ENCODE measurements around the gene TCF20. TPM values are rescaled to one million over a fixed set of nuclear protein-coding genes. Genes with fewer than 3 reads are reported as not detected.

TCF20 gene
- total and polyA plus RNA-seq, 7 experiments from 2014 or later, result 3.3 to 97.2 (median 71.9) TPM

DNA sequence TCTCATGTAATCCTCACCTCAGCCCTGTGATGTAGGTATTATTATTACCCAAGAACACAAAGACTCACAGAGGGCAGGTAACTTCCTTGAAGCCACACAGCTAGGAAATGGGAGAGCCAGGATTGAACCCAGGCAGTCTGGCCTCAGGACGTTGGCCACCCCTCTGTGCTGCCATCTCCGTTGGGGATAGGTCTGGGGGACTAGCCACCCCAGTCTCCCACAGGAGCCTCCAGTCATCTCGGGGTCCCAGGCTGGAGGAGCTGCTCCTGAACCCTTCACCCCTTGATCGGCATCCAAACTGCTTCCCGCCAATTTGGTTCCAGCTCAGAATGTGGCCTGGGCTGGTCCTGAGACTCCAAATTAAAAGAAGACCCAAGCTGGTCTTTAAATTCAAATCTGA lies 10.4 kb upstream of the TCF20 start:
- intact Hi-C loops (cut with micrococcal nuclease), result no loop called here
- Histone ChIP-seq H3K4me3 (ENCODE audit: low read length) (no peak overlapping the region), H3K27ac (ENCODE audit: low read depth, low read length) (no peak overlapping the region), H3K27me3 (ENCODE audit: control insufficient read depth in 2 of 2, insufficient read depth in 2 of 2, low read length in 2 of 2) (no peaks in the 10 kb centered on the region), H3K4me1 (ENCODE audit: control insufficient read depth in 2 of 2, insufficient read depth in 2 of 2, low read length in 2 of 2) (peaks cover 19% of the 10 kb centered on the region in 2 donors), H3K36me3 (ENCODE audit: control insufficient read depth in 2 of 3, insufficient read depth in 3 of 3, low read length in 3 of 3) (no peaks in the 10 kb centered on the region), H3K9me3 (ENCODE audit: control insufficient read depth in 2 of 3, low read length in 3 of 3) (no peaks in the 10 kb centered on the region)
- POLR2A ChIA-PET, result interaction anchor here (0.6 to 1.9 kb wide), 3 partner anchors 9 to 1106 kb away, joined by 3 to 8 read pairs (median 3); no protein-coding TSS in a partner anchor
- CTCF ChIA-PET, result interaction anchor here (0.8 to 1.6 kb wide), 4 partner anchors 12 to 189 kb away, joined by 3 to 6 read pairs (median 4); no protein-coding TSS in a partner anchor
- H3K9me3 Mint-ChIP-seq, result no peaks in the 10 kb centered on the region
- H3K36me3 Mint-ChIP-seq, result peaks cover 0 to 3% (median 0%) of the 10 kb centered on the region in 5 donors
- H3K27me3 Mint-ChIP-seq, result peaks cover 0 to 26% (median 4%) of the 10 kb centered on the region in 5 donors
- ATAC-seq (no peak), DNase-seq (no peak)
- H3K27ac Mint-ChIP-seq, result peak overlapping the region in 1 of 9 donors; percentile 33
- no peak overlapping the region for H3K4me3 Mint-ChIP-seq
- peaks cover 22 to 36% (median 28%) of the 10 kb centered on the region in 7 donors for H3K4me1 Mint-ChIP-seq

- peaks cover 17 to 29% (median 24%) of the 10 kb centered on the region in 7 donors for H3K4me1 Mint-ChIP-seq
- H3K4me1 ChIP-seq (ENCODE audit: control insufficient read depth in 2 of 2, insufficient read depth in 2 of 2, low read length in 2 of 2), result peaks cover 14% of the 10 kb centered on the region in 2 donors
- H3K36me3 Mint-ChIP-seq, result peaks cover 0 to 3% (median 0%) of the 10 kb centered on the region in 5 donors
- no peaks in the 10 kb centered on the region for H3K27me3 ChIP-seq (ENCODE audit: control insufficient read depth in 2 of 2, insufficient read depth in 2 of 2, low read length in 2 of 2)
- intact Hi-C loops (cut with micrococcal nuclease), result no loop called here
- DNase-seq (no peak), ATAC-seq (no peak)
- no peak overlapping the region for H3K4me3 Mint-ChIP-seq
- H3K9me3 Mint-ChIP-seq, result no peaks in the 10 kb centered on the region
- CTCF ChIA-PET, result interaction anchor here (0.8 to 1.6 kb wide), 5 partner anchors 13 to 189 kb away, joined by 3 to 6 read pairs (median 4); no protein-coding TSS in a partner anchor
- no peaks in the 10 kb centered on the region for H3K9me3 ChIP-seq (ENCODE audit: control insufficient read depth in 2 of 3, low read length in 3 of 3)
- no peaks in the 10 kb centered on the region for H3K36me3 ChIP-seq (ENCODE audit: control insufficient read depth in 2 of 3, insufficient read depth in 3 of 3, low read length in 3 of 3)
- POLR2A ChIA-PET, result interaction anchor here (0.6 to 1.9 kb wide), 3 partner anchors 9 to 1105 kb away, joined by 3 to 8 read pairs (median 5); no protein-coding TSS in a partner anchor
- H3K27me3 Mint-ChIP-seq, result peaks cover 0 to 24% (median 4%) of the 10 kb centered on the region in 5 donors
- no peak overlapping the region for H3K27ac ChIP-seq (ENCODE audit: low read depth, low read length)
- H3K27ac Mint-ChIP-seq, result no peak overlapping the region
- H3K4me3 ChIP-seq (ENCODE audit: low read length), result no peak overlapping the region
These were observed 9.7 kb upstream of the TCF20 start for GRCh38 chr22:42280140-42280539.

DNA sequence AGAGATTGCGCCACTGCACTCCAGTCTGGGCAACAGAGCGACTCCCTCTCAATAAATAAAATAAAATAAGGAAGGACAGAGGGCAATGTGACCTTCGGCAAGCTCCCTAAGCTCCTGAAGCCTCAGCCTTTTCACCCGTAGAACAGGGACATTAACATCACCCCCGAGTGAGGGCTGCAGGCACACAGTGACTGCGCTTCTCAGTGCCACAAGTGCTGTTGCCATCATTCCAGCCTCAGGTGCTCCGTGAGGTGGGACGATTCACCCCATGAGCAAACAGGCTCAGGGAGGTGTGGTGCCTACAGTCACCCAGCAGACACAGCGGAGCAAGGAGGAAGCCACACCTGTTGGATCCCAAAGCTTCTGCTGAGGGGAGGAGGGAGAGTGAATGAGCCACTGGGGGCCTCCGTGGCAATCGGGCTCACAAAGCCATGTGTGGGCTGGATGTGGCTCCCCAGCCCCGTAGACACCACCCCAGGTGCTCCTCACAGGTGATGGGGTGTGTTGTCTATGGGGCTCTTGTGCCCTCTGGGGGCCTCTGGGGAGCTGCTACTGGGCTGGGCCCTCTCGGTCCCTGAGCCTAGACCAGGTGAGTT lies 9.1 kb upstream of the TCF20 start:
- H3K27ac Mint-ChIP-seq, result no peak overlapping the region
- no peak for DNase-seq
- peaks cover 0 to 24% (median 4%) of the 10 kb centered on the region in 5 donors for H3K27me3 Mint-ChIP-seq
- no peaks in the 10 kb centered on the region for H3K9me3 Mint-ChIP-seq
- no peak for ATAC-seq
- Histone ChIP-seq H3K36me3 (ENCODE audit: control insufficient read depth in 2 of 3, insufficient read depth in 3 of 3, low read length in 3 of 3) (no peaks in the 10 kb centered on the region), H3K4me1 (ENCODE audit: control insufficient read depth in 2 of 2, insufficient read depth in 2 of 2, low read length in 2 of 2) (peaks cover 8% of the 10 kb centered on the region in 2 donors), H3K4me3 (ENCODE audit: low read length) (no peak overlapping the region), H3K9me3 (ENCODE audit: control insufficient read depth in 2 of 3, low read length in 3 of 3) (no peaks in the 10 kb centered on the region), H3K27me3 (ENCODE audit: control insufficient read depth in 2 of 2, insufficient read depth in 2 of 2, low read length in 2 of 2) (no peaks in the 10 kb centered on the region), H3K27ac (ENCODE audit: low read depth, low read length) (no peak overlapping the region)
- POLR2A ChIA-PET, result interaction anchor here (1.0 to 1.9 kb wide), 2 partner anchors 8 to 17 kb away, joined by 5 to 8 read pairs; no protein-coding TSS in a partner anchor
- H3K4me3 Mint-ChIP-seq, result no peak overlapping the region
- H3K4me1 Mint-ChIP-seq, result peaks cover 16 to 29% (median 23%) of the 10 kb centered on the region in 7 donors
- CTCF ChIA-PET, result interaction anchor here (0.7 to 3.0 kb wide), 5 partner anchors 16 to 188 kb away, joined by 3 to 15 read pairs (median 6); no protein-coding TSS in a partner anchor
- intact Hi-C loops (cut with micrococcal nuclease), result no loop called here
- peaks cover 0 to 3% (median 0%) of the 10 kb centered on the region in 5 donors for H3K36me3 Mint-ChIP-seq

DNA sequence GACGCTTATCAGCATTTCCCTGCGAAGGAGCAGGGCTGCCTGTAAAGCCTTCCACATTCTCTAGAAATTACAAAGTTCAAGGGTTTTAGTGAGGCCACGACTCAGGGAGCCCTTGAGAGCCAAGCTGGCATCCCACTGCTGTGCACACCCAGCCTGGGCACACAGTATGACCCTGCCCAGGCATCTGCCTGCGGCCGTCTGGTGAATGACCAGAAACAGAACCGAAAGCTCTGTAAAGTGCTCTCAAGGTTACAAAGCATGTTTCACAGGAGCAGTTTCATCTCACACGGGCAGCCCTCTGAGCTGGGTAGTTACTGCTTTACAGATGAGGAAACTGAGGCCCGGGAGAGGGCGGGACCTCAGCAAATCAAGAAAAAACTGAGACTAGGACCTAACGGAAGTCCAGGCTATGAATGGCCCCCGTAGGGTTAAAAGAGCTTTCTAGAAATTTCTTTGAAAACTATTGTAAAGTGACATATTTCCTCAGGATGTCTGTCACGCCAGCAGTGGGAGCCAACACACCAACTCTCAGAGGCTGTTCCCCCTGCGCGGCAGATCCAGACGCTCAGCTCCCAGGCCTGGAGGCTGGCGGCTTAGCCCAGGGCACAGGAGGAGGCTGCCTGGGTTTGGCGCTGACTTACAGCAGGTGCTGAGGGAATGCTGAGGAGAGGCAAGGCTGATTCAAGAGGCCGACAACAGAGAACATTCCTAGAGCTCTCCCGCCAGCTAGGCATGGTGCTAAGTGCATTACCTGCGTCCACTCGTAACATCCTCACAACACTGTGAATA lies 7.7 kb upstream of the TCF20 start:
- Histone ChIP-seq H3K4me1 (ENCODE audit: control insufficient read depth in 2 of 2, insufficient read depth in 2 of 2, low read length in 2 of 2) (no peaks in the 10 kb centered on the region), H3K9me3 (ENCODE audit: control insufficient read depth in 2 of 3, low read length in 3 of 3) (no peaks in the 10 kb centered on the region), H3K27ac (ENCODE audit: low read depth, low read length) (no peak overlapping the region), H3K4me3 (ENCODE audit: low read length) (no peak overlapping the region), H3K36me3 (ENCODE audit: control insufficient read depth in 2 of 3, insufficient read depth in 3 of 3, low read length in 3 of 3) (no peaks in the 10 kb centered on the region), H3K27me3 (ENCODE audit: control insufficient read depth in 2 of 2, insufficient read depth in 2 of 2, low read length in 2 of 2) (no peaks in the 10 kb centered on the region)
- ChIA-PET CTCF (interaction anchor here (0.6 to 3.0 kb wide), 6 partner anchors 34 to 166 kb away, joined by 3 to 15 read pairs (median 7); no protein-coding TSS in a partner anchor), POLR2A (interaction anchor here (0.6 to 0.9 kb wide), 3 partner anchors 50 to 188 kb away, joined by 3 to 8 read pairs (median 3); partner anchors contain the start of gene NDUFA6)
- H3K27me3 Mint-ChIP-seq, result peaks cover 0 to 15% (median 4%) of the 10 kb centered on the region in 5 donors
- DNase-seq, result no peak
- H3K27ac Mint-ChIP-seq, result no peak overlapping the region
- H3K4me1 Mint-ChIP-seq, result peaks cover 10 to 29% (median 15%) of the 10 kb centered on the region in 7 donors
- H3K4me3 Mint-ChIP-seq, result no peak overlapping the region
- no peak for ATAC-seq
- no peaks in the 10 kb centered on the region for H3K9me3 Mint-ChIP-seq
- intact Hi-C loops (cut with micrococcal nuclease), result loop anchor here in 1 of 2 donors (1.0 kb wide), 1 partner anchor 36 kb away; no protein-coding TSS in a partner anchor
- peaks cover 0 to 3% (median 0%) of the 10 kb centered on the region in 5 donors for H3K36me3 Mint-ChIP-seq

DNA sequence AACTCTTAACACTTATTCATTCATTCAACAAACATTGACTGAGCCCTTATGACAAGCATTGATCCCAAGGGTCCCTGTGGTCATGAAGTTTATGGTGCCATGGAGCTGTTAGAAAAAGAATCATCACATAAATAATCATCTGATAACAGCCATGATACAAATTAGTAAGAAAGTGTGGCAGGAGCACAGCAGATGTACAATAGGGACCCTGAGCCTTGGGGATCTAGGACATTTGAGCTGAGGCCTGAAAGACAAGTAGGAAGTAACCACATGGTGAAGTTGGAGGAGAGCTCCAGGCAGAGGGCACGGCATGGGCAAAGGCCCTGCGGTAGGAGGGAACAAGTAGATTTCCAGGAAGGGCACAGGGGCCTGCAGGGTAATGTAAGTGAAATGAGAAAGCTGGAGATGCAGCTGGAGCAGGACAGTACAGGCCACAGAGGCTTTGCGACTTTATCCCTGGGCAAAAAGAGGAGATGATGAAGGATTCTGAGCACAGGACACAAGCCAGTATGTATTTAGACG lies 6.8 kb upstream of the TCF20 start:
- Mint-ChIP-seq H3K27ac (no peak overlapping the region), H3K4me3 (no peak overlapping the region), H3K36me3 (peaks cover 0 to 3% (median 0%) of the 10 kb centered on the region in 5 donors), H3K4me1 (peaks cover 8 to 25% (median 10%) of the 10 kb centered on the region in 7 donors), H3K27me3 (peaks cover 0 to 8% (median 0%) of the 10 kb centered on the region in 5 donors), H3K9me3 (no peaks in the 10 kb centered on the region)
- ATAC-seq (no peak), DNase-seq (no peak)
- Histone ChIP-seq H3K36me3 (ENCODE audit: control insufficient read depth in 2 of 3, insufficient read depth in 3 of 3, low read length in 3 of 3) (no peaks in the 10 kb centered on the region), H3K4me3 (ENCODE audit: low read length) (no peak overlapping the region), H3K4me1 (ENCODE audit: control insufficient read depth in 2 of 2, insufficient read depth in 2 of 2, low read length in 2 of 2) (no peaks in the 10 kb centered on the region), H3K27ac (ENCODE audit: low read depth, low read length) (no peak overlapping the region), H3K9me3 (ENCODE audit: control insufficient read depth in 2 of 3, low read length in 3 of 3) (no peaks in the 10 kb centered on the region), H3K27me3 (ENCODE audit: control insufficient read depth in 2 of 2, insufficient read depth in 2 of 2, low read length in 2 of 2) (no peaks in the 10 kb centered on the region)
- ChIA-PET CTCF (interaction anchor here (0.6 to 3.0 kb wide), 5 partner anchors 35 to 167 kb away, joined by 3 to 10 read pairs (median 5); no protein-coding TSS in a partner anchor), POLR2A (interaction anchor here (0.6 to 1.4 kb wide), 3 partner anchors 18 to 162 kb away, joined by 3 to 8 read pairs (median 3); no protein-coding TSS in a partner anchor)
- intact Hi-C loops (cut with micrococcal nuclease), result no loop called here

DNA sequence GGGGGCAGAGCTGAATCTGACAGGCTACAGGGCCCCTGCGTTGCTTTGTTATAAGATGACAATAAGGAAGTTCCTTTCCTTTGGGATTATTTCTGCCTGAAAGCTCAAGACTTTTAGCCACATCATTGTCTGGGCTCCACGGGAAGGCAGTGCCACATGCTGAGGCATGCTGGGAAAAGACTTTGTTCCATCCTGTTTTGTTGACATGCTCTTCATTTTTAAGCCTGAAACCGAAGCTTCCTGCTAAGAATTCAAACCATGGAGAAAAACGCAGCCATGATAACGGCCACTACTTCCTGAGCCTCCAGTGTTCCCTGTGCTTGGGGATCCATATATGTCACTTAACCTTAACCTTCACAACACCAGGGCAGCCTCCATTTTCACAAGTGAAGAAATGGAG lies 5.5 kb upstream of the TCF20 start:
- intact Hi-C loops (cut with micrococcal nuclease), result no loop called here
- Mint-ChIP-seq H3K27me3 (peaks cover 0 to 2% (median 0%) of the 10 kb centered on the region in 5 donors), H3K4me1 (peaks cover 4 to 25% (median 8%) of the 10 kb centered on the region in 7 donors), H3K27ac (peak overlapping the region in 1 of 9 donors; percentile 41), H3K4me3 (no peak overlapping the region), H3K36me3 (peaks cover 0 to 3% (median 0%) of the 10 kb centered on the region in 5 donors), H3K9me3 (no peaks in the 10 kb centered on the region)
- ChIA-PET CTCF (interaction anchor here (0.9 to 1.2 kb wide), 2 partner anchors 10 to 38 kb away, joined by 3 read pairs; no protein-coding TSS in a partner anchor), POLR2A (interaction anchor here (1.2 to 1.4 kb wide), 2 partner anchors 20 to 168 kb away, joined by 3 read pairs; no protein-coding TSS in a partner anchor)
- no peak for DNase-seq
- Histone ChIP-seq H3K27me3 (ENCODE audit: control insufficient read depth in 2 of 2, insufficient read depth in 2 of 2, low read length in 2 of 2) (no peaks in the 10 kb centered on the region), H3K36me3 (ENCODE audit: control insufficient read depth in 2 of 3, insufficient read depth in 3 of 3, low read length in 3 of 3) (no peaks in the 10 kb centered on the region), H3K27ac (ENCODE audit: low read depth, low read length) (no peak overlapping the region), H3K9me3 (ENCODE audit: control insufficient read depth in 2 of 3, low read length in 3 of 3) (no peaks in the 10 kb centered on the region), H3K4me3 (ENCODE audit: low read length) (no peak overlapping the region), H3K4me1 (ENCODE audit: control insufficient read depth in 2 of 2, insufficient read depth in 2 of 2, low read length in 2 of 2) (peaks cover 2% of the 10 kb centered on the region in 2 donors)
- ATAC-seq, result no peak
